Hematopoietic multipotent progenitor cell treated with erythropoietin and hydrocortisone succinate and interleukin-3 and kit ligand, for 8 days (in vitro differentiated cells): ENCODE results near the gene ACP3.
"Not testable (repeated sequence)": the region's sequence is repeated elsewhere in the genome, so short reads cannot be mapped to it uniquely, and the experiment has no call there.

Experiments
- DNase-seq: peaks from one replicate; pipeline ENCODE4 v3.0.0-alpha.2; 2015

Gene ACP3

GRCh38 chr3:132368962-132369361 lies 51.8 kb downstream of the ACP3 start:
- DNase-seq, result no peak

- DNase-seq, result not testable (repeated sequence)
Observed at GRCh38 chr3:132376945-132377354, 59.7 kb downstream of the ACP3 start.

- no peak for DNase-seq
Observed at GRCh38 chr3:132378048-132378762, 61.0 kb downstream of the ACP3 start.

- no peak for DNase-seq
Observed at GRCh38 chr3:132378846-132379245, 61.6 kb downstream of the ACP3 start.

GRCh38 chr3:132380920-132381319 lies 63.7 kb downstream of the ACP3 start:
- no peak for DNase-seq

- no peak for DNase-seq
Observed at GRCh38 chr3:132381348-132381944, 64.2 kb downstream of the ACP3 start.

- DNase-seq, result no peak
Observed at GRCh38 chr3:132382267-132382666, 65.1 kb downstream of the ACP3 start.

- DNase-seq, result no peak
Observed at GRCh38 chr3:132382688-132383194, 65.5 kb downstream of the ACP3 start.

GRCh38 chr3:132386259-132386658 lies 69.1 kb downstream of the ACP3 start:
- no peak for DNase-seq

- not testable (repeated sequence) for DNase-seq
Observed at GRCh38 chr3:132392675-132393074, 75.5 kb downstream of the ACP3 start.

GRCh38 chr3:132394320-132394719 lies 77.1 kb downstream of the ACP3 start:
- no peak for DNase-seq

- no peak for DNase-seq
Observed at GRCh38 chr3:132395126-132395525, 77.9 kb downstream of the ACP3 start.

GRCh38 chr3:132396255-132396654 lies 79.0 kb downstream of the ACP3 start:
- no peak for DNase-seq

GRCh38 chr3:132396776-132397175 lies 79.6 kb downstream of the ACP3 start:
- not testable (repeated sequence) for DNase-seq

GRCh38 chr3:132399054-132399929 lies 82.1 kb downstream of the ACP3 start:
- peak; percentile 72 for DNase-seq

- DNase-seq, result no peak
Observed at GRCh38 chr3:132401255-132401654, 84.0 kb downstream of the ACP3 start.

GRCh38 chr3:132404276-132404675 lies 87.1 kb downstream of the ACP3 start:
- no peak for DNase-seq

GRCh38 chr3:132405188-132405587 lies 88.0 kb downstream of the ACP3 start:
- no peak for DNase-seq

GRCh38 chr3:132405609-132406299 lies 88.5 kb downstream of the ACP3 start:
- no peak for DNase-seq

GRCh38 chr3:132406587-132406986 lies 89.4 kb downstream of the ACP3 start:
- DNase-seq, result no peak

GRCh38 chr3:132407025-132407424 lies 89.8 kb downstream of the ACP3 start:
- no peak for DNase-seq
